GM19395 (cell line): ENCODE results near the gene CARD11.

Experiments
- ATAC-seq: cut with Tn5 transposase; IDR thresholded peaks from one replicate; pipeline ENCODE4 v1.9.1; 2021; ENCODE audit warnings: mild to moderate bottlenecking, moderate library complexity; ENCODE audit not compliant: unreplicated experiment

Gene CARD11

GRCh38 chr7:2856388-2857169 is 187.1 kb downstream of the CARD11 start:
- no peak for ATAC-seq
